ENCODE measurements around the gene GRIK4. TPM values are rescaled to one million over a fixed set of nuclear protein-coding genes. Genes with fewer than 3 reads are reported as not detected.
"Not testable (repeated sequence)": the region's sequence is repeated elsewhere in the genome, so short reads cannot be mapped to it uniquely, and the experiment has no call there.

The GRIK4 gene
- total and polyA plus RNA-seq, 2 donors (not counting 3 experiments of a cell fraction or from before 2014, with no cell fraction given) = 0.81 to 1.6 TPM

- no peaks in the 10 kb centered on the region for H3K36me3 ChIP-seq (ENCODE audit: control insufficient read depth in 2 of 2, extremely low read depth in 1 of 2, insufficient read depth in 2 of 2, low read length in 2 of 2)
- DNase-seq (ENCODE audit: low read depth, low spot score) (no peak), FAIRE-seq (no peak)
- H3K4me3 ChIP-seq (replicated peaks in 1 of 3; ENCODE audit: insufficient read depth in 1 of 3, low read depth in 1 of 3, low read length in 3 of 3) = no peak overlapping the region
- H3K9me3 ChIP-seq (replicated peaks; ENCODE audit: control insufficient read depth, insufficient read depth, low read length) = no peaks in the 10 kb centered on the region
- no peaks in the 10 kb centered on the region for H4K20me1 ChIP-seq (replicated peaks; ENCODE audit: control insufficient read depth, extremely low read depth, insufficient read depth, low read length)
- no peak overlapping the region for H3K27ac ChIP-seq (ENCODE audit: insufficient read depth, low read depth, low read length)
- no peak for TF ChIP-seq MYC (IDR thresholded peaks at IDR 0.05; ENCODE audit: low read depth, low read length)
- TF ChIP-seq, protein P1, sequence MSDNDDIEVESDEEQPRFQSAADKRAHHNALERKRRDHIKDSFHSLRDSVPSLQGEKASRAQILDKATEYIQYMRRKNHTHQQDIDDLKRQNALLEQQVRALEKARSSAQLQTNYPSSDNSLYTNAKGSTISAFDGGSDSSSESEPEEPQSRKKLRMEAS (IDR thresholded peaks at IDR 0.05; ENCODE audit: insufficient read depth, insufficient read length) = no peak
- no peak for TF ChIP-seq JUN (IDR thresholded peaks at IDR 0.05; ENCODE audit: borderline replicate concordance, insufficient read depth, insufficient read length, low read depth)
- TF ChIP-seq POLR2AphosphoS5 (IDR thresholded peaks at IDR 0.05; ENCODE audit: insufficient read depth, low read depth, low read length) = no peak
- TF ChIP-seq EZH2 (IDR thresholded peaks at IDR 0.05; ENCODE audit: borderline replicate concordance, low read depth, low read length, severe bottlenecking) = no peak
- no peak for TF ChIP-seq CTCF (IDR thresholded peaks at IDR 0.05; ENCODE audit: extremely low read depth in 1 of 2, insufficient read depth in 1 of 2, low read depth in 1 of 2, low read length in 2 of 2)
- no peak for TF ChIP-seq POLR2A (IDR thresholded peaks at IDR 0.05; ENCODE audit: low read depth, low read length)
- no peak for TF ChIP-seq GATA2 (IDR thresholded peaks at IDR 0.05; ENCODE audit: insufficient read depth, insufficient read length, low read depth, low read length)
- no peak for TF ChIP-seq FOS (IDR thresholded peaks at IDR 0.05; ENCODE audit: borderline replicate concordance, insufficient read depth, low read length)
- H3K4me2 ChIP-seq (ENCODE audit: insufficient read depth, low read length) = no peak overlapping the region
- H3K9ac ChIP-seq (replicated peaks; ENCODE audit: extremely low read depth, insufficient read depth, low read length) = no peak overlapping the region
- dilution Hi-C loops (cut with MboI; ENCODE audit: extremely low pct_ligation_motif_present, low sequenced_read_pairs) (no loop called here), intact Hi-C loops (cut with micrococcal nuclease) (no loop called here)
- peaks cover 2 to 4% of the 10 kb centered on the region in 2 experiments for H3K27me3 ChIP-seq (ENCODE audit: control insufficient read depth in 2 of 2, insufficient read depth in 2 of 2, low read length in 2 of 2)
- no peaks in the 10 kb centered on the region for H3K79me2 ChIP-seq (ENCODE audit: control insufficient read depth, insufficient read depth, low read length)
- BruUV-seq (replicated peaks) = no TSS peak
- no peaks in the 10 kb centered on the region for H3K9me1 ChIP-seq (replicated peaks; ENCODE audit: control insufficient read depth, extremely low read depth, insufficient read depth, low read length)
- ChIA-PET POLR2A (no interaction called here), CTCF (no interaction called here)
- no peak overlapping the region for H2AFZ ChIP-seq (ENCODE audit: low read depth, low read length)
- H3K4me1 ChIP-seq (ENCODE audit: control insufficient read depth, extremely low read depth, insufficient read depth, low read length) = no peaks in the 10 kb centered on the region
Observed at GRCh38 chr11:120581313-120581712, 69.8 kb downstream of the GRIK4 start.

GRCh38 chr11:120582535-120582934 lies 71.0 kb downstream of the GRIK4 start:
- H3K9ac ChIP-seq (replicated peaks; ENCODE audit: extremely low read depth, insufficient read depth, low read length); FAIRE-seq; H2AFZ ChIP-seq (ENCODE audit: low read depth, low read length); dilution Hi-C loops (cut with MboI; ENCODE audit: extremely low pct_ligation_motif_present, low sequenced_read_pairs); H3K79me2 ChIP-seq (ENCODE audit: control insufficient read depth, insufficient read depth, low read length); H3K4me1 ChIP-seq (ENCODE audit: control insufficient read depth, extremely low read depth, insufficient read depth, low read length); H3K27ac ChIP-seq (ENCODE audit: insufficient read depth, low read depth, low read length); H3K4me2 ChIP-seq (ENCODE audit: insufficient read depth, low read length); DNase-seq (ENCODE audit: low read depth, low spot score); H3K27me3 ChIP-seq (ENCODE audit: control insufficient read depth in 2 of 2, insufficient read depth in 2 of 2, low read length in 2 of 2); H3K4me3 ChIP-seq (replicated peaks in 1 of 3; ENCODE audit: insufficient read depth in 1 of 3, low read depth in 1 of 3, low read length in 3 of 3); POLR2A ChIA-PET; H3K9me1 ChIP-seq (replicated peaks; ENCODE audit: control insufficient read depth, extremely low read depth, insufficient read depth, low read length); CTCF ChIA-PET; BruUV-seq (replicated peaks); intact Hi-C loops (cut with micrococcal nuclease); H4K20me1 ChIP-seq (replicated peaks; ENCODE audit: control insufficient read depth, extremely low read depth, insufficient read depth, low read length); H3K9me3 ChIP-seq (replicated peaks; ENCODE audit: control insufficient read depth, insufficient read depth, low read length); H3K36me3 ChIP-seq (ENCODE audit: control insufficient read depth in 2 of 2, extremely low read depth in 1 of 2, insufficient read depth in 2 of 2, low read length in 2 of 2): not testable (repeated sequence)
